ENCODE results near the gene SYT9. TPM values are rescaled to one million over a fixed set of nuclear protein-coding genes. Genes with fewer than 3 reads are reported as not detected.
A peak's percentile ranks its signal among the peaks of the same experiment; 100 is the strongest.

The SYT9 gene
- total RNA-seq, 1 donor from 2014 or later: 5.3 TPM

DNA sequence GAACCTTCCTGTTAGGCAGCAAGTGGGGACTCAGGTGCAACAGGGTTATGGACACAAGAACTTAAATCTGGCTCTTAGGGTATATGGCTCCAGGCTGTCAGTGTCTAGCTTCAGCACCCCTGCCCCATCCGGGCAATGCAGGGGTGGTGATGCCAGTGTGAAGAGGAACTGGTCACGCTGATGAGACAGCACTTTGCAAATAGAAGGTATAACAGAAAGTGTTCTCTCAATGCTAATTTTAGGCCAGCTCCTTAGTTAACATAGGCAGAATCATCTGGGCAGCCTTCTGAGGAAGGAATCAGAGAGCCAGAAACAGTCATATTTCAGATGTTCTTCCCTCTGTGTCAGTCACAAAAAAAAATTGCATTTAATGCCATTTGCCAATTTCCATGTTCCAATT is 41.2 kb downstream of the SYT9 start:
- TF ChIP-seq EZH2phosphoT487 (IDR thresholded peaks at IDR 0.05): no peak
- TF ChIP-seq EZH2 (IDR thresholded peaks at IDR 0.05): no peak
- TF ChIP-seq, protein P1, sequence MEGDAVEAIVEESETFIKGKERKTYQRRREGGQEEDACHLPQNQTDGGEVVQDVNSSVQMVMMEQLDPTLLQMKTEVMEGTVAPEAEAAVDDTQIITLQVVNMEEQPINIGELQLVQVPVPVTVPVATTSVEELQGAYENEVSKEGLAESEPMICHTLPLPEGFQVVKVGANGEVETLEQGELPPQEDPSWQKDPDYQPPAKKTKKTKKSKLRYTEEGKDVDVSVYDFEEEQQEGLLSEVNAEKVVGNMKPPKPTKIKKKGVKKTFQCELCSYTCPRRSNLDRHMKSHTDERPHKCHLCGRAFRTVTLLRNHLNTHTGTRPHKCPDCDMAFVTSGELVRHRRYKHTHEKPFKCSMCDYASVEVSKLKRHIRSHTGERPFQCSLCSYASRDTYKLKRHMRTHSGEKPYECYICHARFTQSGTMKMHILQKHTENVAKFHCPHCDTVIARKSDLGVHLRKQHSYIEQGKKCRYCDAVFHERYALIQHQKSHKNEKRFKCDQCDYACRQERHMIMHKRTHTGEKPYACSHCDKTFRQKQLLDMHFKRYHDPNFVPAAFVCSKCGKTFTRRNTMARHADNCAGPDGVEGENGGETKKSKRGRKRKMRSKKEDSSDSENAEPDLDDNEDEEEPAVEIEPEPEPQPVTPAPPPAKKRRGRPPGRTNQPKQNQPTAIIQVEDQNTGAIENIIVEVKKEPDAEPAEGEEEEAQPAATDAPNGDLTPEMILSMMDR (IDR thresholded peaks at IDR 0.05): no peak
- Mint-ChIP-seq H3K27ac (no peak overlapping the region), H3K4me3 (no peak overlapping the region)

DNA sequence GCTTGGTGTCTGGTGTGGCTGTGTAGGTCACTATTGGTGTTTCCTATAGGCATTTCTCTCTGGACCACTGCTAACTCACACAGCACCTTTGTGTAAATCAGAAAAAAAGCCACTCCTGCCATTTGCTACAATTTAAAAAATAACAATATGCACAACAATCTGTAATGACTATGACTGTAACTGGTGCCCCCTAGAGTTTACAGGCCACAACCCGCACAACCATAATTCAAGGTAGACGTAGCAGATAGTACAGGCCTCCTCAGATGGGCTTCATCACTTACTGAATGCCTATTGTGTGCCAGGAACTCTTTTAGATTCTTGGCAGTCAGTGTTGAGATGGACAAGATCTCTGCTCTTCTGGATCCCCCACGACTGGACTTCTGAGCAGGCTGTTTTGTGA is 47.7 kb downstream of the SYT9 start:
- Histone ChIP-seq H3K36me3 (no peaks in the 10 kb centered on the region), H3K79me2 (ENCODE audit: low read depth) (no peaks in the 10 kb centered on the region), H2AFZ (replicated peaks) (no peak overlapping the region), H3K27me3 (no peaks in the 10 kb centered on the region), H3K4me2 (no peak overlapping the region), H3K27ac (no peak overlapping the region), H3F3A (ENCODE audit: low read depth) (no peaks in the 10 kb centered on the region), H4K20me1 (ENCODE audit: low read depth) (no peaks in the 10 kb centered on the region), H3K4me3 (no peak overlapping the region), H3K9me3 (ENCODE audit: low read depth) (no peaks in the 10 kb centered on the region), H3K4me1 (no peaks in the 10 kb centered on the region), H3K9ac (no peak overlapping the region)
- H3K27ac Mint-ChIP-seq: no peak overlapping the region
- DNase-seq (ENCODE audit: low spot score): no peak
- no peaks in the 10 kb centered on the region for H3K27me3 Mint-ChIP-seq (ENCODE audit: insufficient read depth, low read depth)
- no peak for TF ChIP-seq EZH2phosphoT487 (IDR thresholded peaks at IDR 0.05)
- TF ChIP-seq, protein P1 (IDR thresholded peaks at IDR 0.05): peak; percentile 5
- no peak for TF ChIP-seq EZH2 (IDR thresholded peaks at IDR 0.05)
- H3K36me3 Mint-ChIP-seq: no peaks in the 10 kb centered on the region
- H3K4me3 Mint-ChIP-seq: no peak overlapping the region
- H3K9me3 Mint-ChIP-seq: no peaks in the 10 kb centered on the region
- H3K4me1 Mint-ChIP-seq: no peaks in the 10 kb centered on the region

More for the DNA sequence above, 41.2 kb downstream of the SYT9 start:
- Histone ChIP-seq H3K9ac (no peak overlapping the region), H3K36me3 (no peaks in the 10 kb centered on the region), H3K27me3 (no peaks in the 10 kb centered on the region), H3K27ac (no peak overlapping the region), H3K79me2 (ENCODE audit: low read depth) (no peaks in the 10 kb centered on the region), H3K4me2 (no peak overlapping the region), H2AFZ (replicated peaks) (no peak overlapping the region), H3F3A (ENCODE audit: low read depth) (no peaks in the 10 kb centered on the region), H4K20me1 (ENCODE audit: low read depth) (no peaks in the 10 kb centered on the region), H3K9me3 (ENCODE audit: low read depth) (no peaks in the 10 kb centered on the region), H3K4me1 (no peaks in the 10 kb centered on the region), H3K4me3 (no peak overlapping the region)
- no peaks in the 10 kb centered on the region for H3K9me3 Mint-ChIP-seq
- no peaks in the 10 kb centered on the region for H3K27me3 Mint-ChIP-seq (ENCODE audit: insufficient read depth, low read depth)
- H3K36me3 Mint-ChIP-seq: no peaks in the 10 kb centered on the region
- H3K4me1 Mint-ChIP-seq: no peaks in the 10 kb centered on the region
- no peak for DNase-seq (ENCODE audit: low spot score)

DNA sequence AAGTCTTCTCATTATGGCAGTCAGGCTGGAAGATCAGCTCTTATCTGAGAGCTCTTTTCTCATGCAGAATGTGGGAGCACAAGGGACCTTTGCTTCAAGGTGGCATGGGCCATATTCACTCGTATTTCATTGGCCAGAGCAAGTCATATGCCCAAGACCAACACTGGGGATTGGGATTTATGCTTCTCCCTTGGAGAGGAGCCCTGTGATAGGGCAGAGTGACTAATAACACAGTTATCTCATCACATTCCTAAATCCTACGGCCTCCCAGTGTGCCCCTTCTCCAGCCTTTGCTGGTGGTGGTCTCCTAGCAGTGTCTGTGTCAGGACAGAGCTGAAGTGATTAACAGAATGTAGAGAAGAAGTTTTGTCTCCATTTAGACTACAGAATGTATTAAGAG is 48.6 kb downstream of the SYT9 start:
- no peak overlapping the region for H3K9ac ChIP-seq
- H2AFZ ChIP-seq (replicated peaks): no peak overlapping the region
- no peak overlapping the region for H3K4me3 ChIP-seq
- TF ChIP-seq, protein P1 (IDR thresholded peaks at IDR 0.05): no peak
- TF ChIP-seq EZH2 (IDR thresholded peaks at IDR 0.05): no peak
- no peak for TF ChIP-seq EZH2phosphoT487 (IDR thresholded peaks at IDR 0.05)
- no peaks in the 10 kb centered on the region for H3F3A ChIP-seq (ENCODE audit: low read depth)
- H3K27ac ChIP-seq: no peak overlapping the region
- Mint-ChIP-seq H3K27me3 (ENCODE audit: insufficient read depth, low read depth) (no peaks in the 10 kb centered on the region), H3K36me3 (no peaks in the 10 kb centered on the region), H3K4me3 (no peak overlapping the region), H3K4me1 (no peaks in the 10 kb centered on the region), H3K9me3 (no peaks in the 10 kb centered on the region), H3K27ac (no peak overlapping the region)
- no peak overlapping the region for H3K4me2 ChIP-seq
- DNase-seq (ENCODE audit: low spot score): no peak
- no peaks in the 10 kb centered on the region for H3K9me3 ChIP-seq (ENCODE audit: low read depth)
- H4K20me1 ChIP-seq (ENCODE audit: low read depth): no peaks in the 10 kb centered on the region
- H3K36me3 ChIP-seq: no peaks in the 10 kb centered on the region
- H3K4me1 ChIP-seq: no peaks in the 10 kb centered on the region
- H3K79me2 ChIP-seq (ENCODE audit: low read depth): no peaks in the 10 kb centered on the region
- no peaks in the 10 kb centered on the region for H3K27me3 ChIP-seq
